ENCODE data around the gene KLHL22. TPM values are rescaled to one million over a fixed set of nuclear protein-coding genes. Genes with fewer than 3 reads are reported as not detected.
"Not testable (repeated sequence)": the region's sequence is repeated elsewhere in the genome, so short reads cannot be mapped to it uniquely, and the experiment has no call there.

Gene KLHL22
- total RNA-seq, 1 experiment from 2014 or later = 20.0 TPM

GRCh38 chr22:20483771-20484170 lies 11.8 kb downstream of the KLHL22 start:
- no peaks in the 10 kb centered on the region for H3K36me3 ChIP-seq (ENCODE audit: low read depth)
- no peaks in the 10 kb centered on the region for H4K20me1 ChIP-seq (ENCODE audit: insufficient read depth)
- TF ChIP-seq EZH2 (IDR thresholded peaks at IDR 0.05; ENCODE audit: low read depth) = no peak
- TF ChIP-seq CTCF (conservative IDR thresholded peaks at IDR 0.05) = no peak
- no peaks in the 10 kb centered on the region for H3K9me3 ChIP-seq (ENCODE audit: insufficient read depth, low read depth)
- intact Hi-C loops (cut with micrococcal nuclease; ENCODE audit: unreplicated experiment) = no loop called here
- H3K79me2 ChIP-seq (ENCODE audit: low read depth) = no peaks in the 10 kb centered on the region
- ChIA-PET POLR2A (ENCODE audit: unreplicated experiment) (interaction anchor here (0.6 kb wide), 1 partner anchor 28 kb away, joined by 3 read pairs; no protein-coding TSS in a partner anchor), CTCF (no interaction called here)
- no peak overlapping the region for H2AFZ ChIP-seq
- DNase-seq = no peak
- BruUV-seq (replicated peaks) = no TSS peak
- no peak overlapping the region for H3K4me2 ChIP-seq
- no peaks in the 10 kb centered on the region for H3K27me3 ChIP-seq (ENCODE audit: insufficient read depth, low read depth)
- no peaks in the 10 kb centered on the region for H3K4me1 ChIP-seq (replicated peaks; ENCODE audit: insufficient read depth)
- H3K4me3 ChIP-seq = no peak overlapping the region
- H3K27ac ChIP-seq = no peak overlapping the region
- H3K9me2 ChIP-seq (ENCODE audit: insufficient read depth) = no peaks in the 10 kb centered on the region
- H3F3A ChIP-seq (ENCODE audit: insufficient read depth, low read depth) = no peaks in the 10 kb centered on the region

- H4K20me1 ChIP-seq (ENCODE audit: insufficient read depth); BruUV-seq (replicated peaks); H3K9me3 ChIP-seq (ENCODE audit: insufficient read depth, low read depth); H3F3A ChIP-seq (ENCODE audit: insufficient read depth, low read depth); H3K36me3 ChIP-seq (ENCODE audit: low read depth); H3K4me3 ChIP-seq; H3K79me2 ChIP-seq (ENCODE audit: low read depth); CTCF ChIA-PET; intact Hi-C loops (cut with micrococcal nuclease; ENCODE audit: unreplicated experiment); H3K27me3 ChIP-seq (ENCODE audit: insufficient read depth, low read depth); H2AFZ ChIP-seq; H3K27ac ChIP-seq; H3K4me2 ChIP-seq; DNase-seq; H3K4me1 ChIP-seq (replicated peaks; ENCODE audit: insufficient read depth); H3K9me2 ChIP-seq (ENCODE audit: insufficient read depth): not testable (repeated sequence)
- POLR2A ChIA-PET (ENCODE audit: unreplicated experiment) = interaction anchor here (0.6 kb wide), 1 partner anchor 27 kb away, joined by 3 read pairs; no protein-coding TSS in a partner anchor
These were observed 12.5 kb downstream of the KLHL22 start for GRCh38 chr22:20483143-20483506.

GRCh38 chr22:20479612-20480196 lies 15.9 kb downstream of the KLHL22 start:
- Histone ChIP-seq H3K4me2 (no peak overlapping the region), H2AFZ (no peak overlapping the region), H3K36me3 (ENCODE audit: low read depth) (no peaks in the 10 kb centered on the region), H4K20me1 (ENCODE audit: insufficient read depth) (no peaks in the 10 kb centered on the region), H3K9me2 (ENCODE audit: insufficient read depth) (no peaks in the 10 kb centered on the region), H3K27ac (no peak overlapping the region), H3F3A (ENCODE audit: insufficient read depth, low read depth) (no peaks in the 10 kb centered on the region), H3K27me3 (ENCODE audit: insufficient read depth, low read depth) (no peaks in the 10 kb centered on the region), H3K79me2 (ENCODE audit: low read depth) (no peaks in the 10 kb centered on the region), H3K4me3 (no peak overlapping the region), H3K9me3 (ENCODE audit: insufficient read depth, low read depth) (no peaks in the 10 kb centered on the region), H3K4me1 (replicated peaks; ENCODE audit: insufficient read depth) (no peaks in the 10 kb centered on the region)
- DNase-seq = no peak
- intact Hi-C loops (cut with micrococcal nuclease; ENCODE audit: unreplicated experiment) = no loop called here
- POLR2A ChIA-PET (ENCODE audit: unreplicated experiment) = no interaction called here
- CTCF ChIA-PET = no interaction called here
- TF ChIP-seq EZH2 (IDR thresholded peaks at IDR 0.05; ENCODE audit: low read depth) = no peak
- TF ChIP-seq CTCF (conservative IDR thresholded peaks at IDR 0.05) = no peak
- BruUV-seq (replicated peaks) = no TSS peak

- H3K27me3 ChIP-seq (ENCODE audit: insufficient read depth, low read depth); H3K9me2 ChIP-seq (ENCODE audit: insufficient read depth); H4K20me1 ChIP-seq (ENCODE audit: insufficient read depth); H3K36me3 ChIP-seq (ENCODE audit: low read depth); H3K9me3 ChIP-seq (ENCODE audit: insufficient read depth, low read depth); H2AFZ ChIP-seq; H3K4me2 ChIP-seq; H3K4me3 ChIP-seq; DNase-seq; H3K27ac ChIP-seq; CTCF ChIA-PET; intact Hi-C loops (cut with micrococcal nuclease; ENCODE audit: unreplicated experiment); BruUV-seq (replicated peaks); POLR2A ChIA-PET (ENCODE audit: unreplicated experiment); H3K79me2 ChIP-seq (ENCODE audit: low read depth); H3F3A ChIP-seq (ENCODE audit: insufficient read depth, low read depth); H3K4me1 ChIP-seq (replicated peaks; ENCODE audit: insufficient read depth): not testable (repeated sequence)
These were observed 17.5 kb downstream of the KLHL22 start for GRCh38 chr22:20478059-20478458.

GRCh38 chr22:20475569-20475968 lies 20.0 kb downstream of the KLHL22 start:
- BruUV-seq (replicated peaks); intact Hi-C loops (cut with micrococcal nuclease; ENCODE audit: unreplicated experiment): not testable (repeated sequence)

More at GRCh38 chr22:20475569-20475968, 20.0 kb downstream of the KLHL22 start:
- H3K9me3 ChIP-seq (ENCODE audit: insufficient read depth, low read depth); H3K27ac ChIP-seq; H3K27me3 ChIP-seq (ENCODE audit: insufficient read depth, low read depth); H3K36me3 ChIP-seq (ENCODE audit: low read depth); H3K4me2 ChIP-seq; H2AFZ ChIP-seq; H3K79me2 ChIP-seq (ENCODE audit: low read depth); CTCF ChIA-PET; DNase-seq; H3K4me3 ChIP-seq; H4K20me1 ChIP-seq (ENCODE audit: insufficient read depth); POLR2A ChIA-PET (ENCODE audit: unreplicated experiment); H3K4me1 ChIP-seq (replicated peaks; ENCODE audit: insufficient read depth); H3F3A ChIP-seq (ENCODE audit: insufficient read depth, low read depth); H3K9me2 ChIP-seq (ENCODE audit: insufficient read depth): not testable (repeated sequence)

All from PC-9 (cell line).